Subcutaneous adipose tissue (tissue), 4 donors: Measurements from ENCODE around the gene PTPRN2. TPM values are rescaled to one million over a fixed set of nuclear protein-coding genes. Genes with fewer than 3 reads are reported as not detected.

Experiments used
- CTCF ChIP-seq: fragments of 450-650 bp; IDR thresholded peaks from one replicate; pipeline ENCODE4 v1.5.1; 2016; ENCODE audit warnings: low read depth, mild to moderate bottlenecking, control low read depth, antibody characterized with exemption, moderate library complexity
- total RNA-seq, 4 donors: library from RNA; depleted of rRNA; stranded (reverse); fragments of >200 nt; gene quantifications; one replicate each; pipeline ENCODE4 v1.1.0, GENCODE V29; 2016

The PTPRN2 gene
- total RNA-seq, 4 donors from 2014 or later: 2.0 to 4.6 (median 3.7) TPM

- TF ChIP-seq CTCF: no peak
These were observed 960.6 kb downstream of the PTPRN2 start for GRCh38 chr7:157627033-157627432.

- TF ChIP-seq CTCF: no peak
These were observed 961.5 kb downstream of the PTPRN2 start for GRCh38 chr7:157625973-157626742.

- TF ChIP-seq CTCF: no peak
These were observed 964.1 kb downstream of the PTPRN2 start for GRCh38 chr7:157623556-157623955.

GRCh38 chr7:157622408-157623205, 965.0 kb downstream of the PTPRN2 start:
- TF ChIP-seq CTCF: no peak

GRCh38 chr7:157622000-157622399, 965.6 kb downstream of the PTPRN2 start:
- no peak for TF ChIP-seq CTCF

GRCh38 chr7:157621131-157621681, 966.4 kb downstream of the PTPRN2 start:
- no peak for TF ChIP-seq CTCF

GRCh38 chr7:157620616-157621015, 967.0 kb downstream of the PTPRN2 start:
- no peak for TF ChIP-seq CTCF
